GM21717 (cell line): ENCODE measurements around the gene MAP3K3.
A peak's percentile ranks its signal among the peaks of the same experiment; 100 is the strongest.

Experiments used
- ATAC-seq: cut with Tn5 transposase; IDR thresholded peaks from one replicate; pipeline ENCODE4 v1.9.1; 2021; ENCODE audit warnings: mild to moderate bottlenecking, moderate library complexity; ENCODE audit not compliant: unreplicated experiment

The MAP3K3 gene

GRCh38 chr17:63692195-63692816 is 70.1 kb downstream of the MAP3K3 start:
- ATAC-seq, result no peak

GRCh38 chr17:63693411-63694113 is 71.3 kb downstream of the MAP3K3 start:
- ATAC-seq, result no peak

- ATAC-seq, result no peak
Observed at GRCh38 chr17:63694229-63694949, 72.2 kb downstream of the MAP3K3 start.

- ATAC-seq, result no peak
Observed at GRCh38 chr17:63694950-63695773, 72.9 kb downstream of the MAP3K3 start.

GRCh38 chr17:63695889-63696288 is 73.7 kb downstream of the MAP3K3 start:
- no peak for ATAC-seq

- no peak for ATAC-seq
Observed at GRCh38 chr17:63696381-63696961, 74.3 kb downstream of the MAP3K3 start.

GRCh38 chr17:63697341-63698286 is 75.4 kb downstream of the MAP3K3 start:
- peak; percentile 34 for ATAC-seq

- ATAC-seq, result no peak
Observed at GRCh38 chr17:63698381-63698885, 76.2 kb downstream of the MAP3K3 start.

- ATAC-seq, result no peak
Observed at GRCh38 chr17:63698886-63699637, 76.8 kb downstream of the MAP3K3 start.

- no peak for ATAC-seq
Observed at GRCh38 chr17:63699638-63700527, 77.7 kb downstream of the MAP3K3 start, which contains the start of gene LIMD2. TSS of gene LIMD2 (minus strand) at chr17:63700125. CDS start at chr17:63699298, 827 bp downstream.

GRCh38 chr17:63700528-63701455 is 78.6 kb downstream of the MAP3K3 start:
- ATAC-seq, result no peak

- ATAC-seq, result no peak
Observed at GRCh38 chr17:63701456-63701820, 79.2 kb downstream of the MAP3K3 start.

GRCh38 chr17:63701868-63702720 is 79.9 kb downstream of the MAP3K3 start:
- ATAC-seq, result no peak

GRCh38 chr17:63702721-63703015 is 80.5 kb downstream of the MAP3K3 start:
- ATAC-seq, result no peak

GRCh38 chr17:63703029-63703428 is 80.8 kb downstream of the MAP3K3 start:
- no peak for ATAC-seq
